PC-3 (cell line): ENCODE data around the gene ZRANB3. TPM values are rescaled to one million over a fixed set of nuclear protein-coding genes. Genes with fewer than 3 reads are reported as not detected.

ENCODE experiments used
- ATAC-seq: fragments of 200-7000 bp; cut with Tn5 transposase; 2 replicates; pipeline ENCODE4 v1.9.1; 2020; ENCODE audit warnings: mild to moderate bottlenecking, moderate library complexity
- BruUV-seq: library from RNA; stranded (reverse); fragments of 400-500 nt; replicated peaks from 2 replicates; lab custom pipeline; 2021; lab: Mats Ljungman, UMichigan
- CTCF ChIA-PET: fragments of 300-600 bp; sonication (Branson Sonifier 250); formaldehyde crosslinking; loops from one replicate; lab custom pipeline; 2022; ENCODE audit warnings: antibody characterized with exemption; lab: Charles Lee
- POLR2A ChIA-PET: fragments of 300-600 bp; sonication (Branson Sonifier 250); formaldehyde crosslinking; loops from one replicate; lab custom pipeline; 2022; ENCODE audit warnings: antibody characterized with exemption; ENCODE audit not compliant: unreplicated experiment; lab: Charles Lee
- DNase-seq: peaks from one replicate; pipeline ENCODE4 v3.0.0-alpha.2; 2015
- H2AFZ ChIP-seq: fragments of 300-600 bp; sonication (generic); 2 replicates; pipeline ENCODE4 v1.6.0; 2016; ENCODE audit warnings: antibody characterized with exemption, low read length
- H3F3A ChIP-seq: fragments of 300-600 bp; sonication (generic); one replicate; pipeline ENCODE4 v1.6.0; 2017; ENCODE audit warnings: antibody characterized with exemption, low read length, control low read depth, mild to moderate bottlenecking; ENCODE audit not compliant: unreplicated experiment
- H3K27ac ChIP-seq: fragments of 300-600 bp; sonication (generic); 2 replicates; pipeline ENCODE4 v1.5.1; 2016; ENCODE audit warnings: mild to moderate bottlenecking, low read length
- H3K27me3 ChIP-seq: fragments of 300-600 bp; sonication (generic); 2 replicates; pipeline ENCODE4 v1.6.1; 2016; ENCODE audit warnings: low read length, mixed read lengths
- H3K36me3 ChIP-seq: fragments of 300-600 bp; sonication (generic); 2 replicates; pipeline ENCODE4 v1.6.1; 2016; ENCODE audit warnings: low read depth, mixed run types, low read length, mixed read lengths
- H3K4me1 ChIP-seq: fragments of 300-600 bp; sonication (generic); 2 replicates; pipeline ENCODE4 v1.5.1; 2016; ENCODE audit warnings: low read length; ENCODE audit not compliant: insufficient read depth
- H3K4me2 ChIP-seq: fragments of 300-600 bp; sonication (generic); 2 replicates; pipeline ENCODE4 v1.6.0; 2016; ENCODE audit warnings: low read length
- H3K4me3 ChIP-seq: fragments of 300-600 bp; sonication (generic); 2 replicates; pipeline ENCODE4 v1.5.1; 2016; ENCODE audit warnings: mild to moderate bottlenecking, low read length, mixed read lengths
- H3K79me2 ChIP-seq: fragments of 300-600 bp; sonication (generic); 2 replicates; pipeline ENCODE4 v1.6.1; 2017; ENCODE audit warnings: low read length, mixed read lengths
- H3K9ac ChIP-seq: fragments of 300-600 bp; sonication (generic); 2 replicates; pipeline ENCODE4 v1.6.0; 2016; ENCODE audit warnings: mild to moderate bottlenecking, low read length
- H3K9me2 ChIP-seq: fragments of 300-600 bp; sonication (generic); replicated peaks from 2 replicates; pipeline ENCODE4 v1.6.1; 2016; ENCODE audit warnings: mixed run types, low read length, mixed read lengths
- H3K9me3 ChIP-seq: fragments of 300-600 bp; sonication (generic); 2 replicates; pipeline ENCODE4 v1.6.1; 2016; ENCODE audit warnings: low read length, mixed read lengths
- H4K20me1 ChIP-seq: fragments of 300-600 bp; sonication (generic); 2 replicates; pipeline ENCODE4 v1.6.1; 2016; ENCODE audit warnings: low read length, mixed read lengths
- CTCF ChIP-seq: fragments of 300-600 bp; sonication (generic); conservative IDR thresholded peaks from 2 replicates; pipeline ENCODE4 v1.5.1; 2017; ENCODE audit warnings: antibody characterized with exemption, low read depth, mild to moderate bottlenecking, low read length
- EZH2 ChIP-seq: fragments of 300-600 bp; sonication (generic); IDR thresholded peaks from one replicate; pipeline ENCODE4 v1.6.1; 2017; ENCODE audit warnings: antibody characterized with exemption, mild to moderate bottlenecking, low read length; ENCODE audit not compliant: unreplicated experiment
- EZH2phosphoT487 ChIP-seq: fragments of 300-600 bp; sonication (generic); IDR thresholded peaks from 2 replicates; pipeline ENCODE4 v1.6.1; 2018; ENCODE audit warnings: mild to moderate bottlenecking, antibody characterized with exemption, low read length, borderline replicate concordance
- intact Hi-C: fragments of 100-400 bp; cut with micrococcal nuclease; formaldehyde crosslinking; loops from 2 replicates; pipeline ENCODE4 v1.9.0; 2023
- total RNA-seq: library from RNA; depleted of rRNA; stranded (reverse); fragments of >200 nt; gene quantifications from 2 replicates; pipeline ENCODE4 v1.2.3, GENCODE V29; 2014

ZRANB3 gene
- total RNA-seq, 1 experiment from 2014 or later, result 8.6 TPM

- no peaks in the 10 kb centered on the region for H3K9me3 ChIP-seq
- no peaks in the 10 kb centered on the region for H3K27me3 ChIP-seq
- no peaks in the 10 kb centered on the region for H3K4me1 ChIP-seq
- intact Hi-C loops, result no loop called here
- no peak overlapping the region for H3K27ac ChIP-seq
- H3K79me2 ChIP-seq, result no peaks in the 10 kb centered on the region
- H3K4me3 ChIP-seq, result no peak overlapping the region
- no peaks in the 10 kb centered on the region for H3K36me3 ChIP-seq
- no peaks in the 10 kb centered on the region for H3K9me2 ChIP-seq
- H4K20me1 ChIP-seq, result no peaks in the 10 kb centered on the region
- H3K4me2 ChIP-seq, result no peak overlapping the region
- no peak overlapping the region for H3K9ac ChIP-seq
- TF ChIP-seq EZH2 (no peak), CTCF (no peak), EZH2phosphoT487 (no peak)
- no peak overlapping the region for H2AFZ ChIP-seq
- H3F3A ChIP-seq, result no peaks in the 10 kb centered on the region
- peak; percentile 23 for DNase-seq
- POLR2A ChIA-PET, result no interaction called here
- no TSS peak for BruUV-seq
- CTCF ChIA-PET, result interaction anchor here (0.6 kb wide), 1 partner anchor 65 kb away, joined by 3 read pairs; no protein-coding TSS in a partner anchor
- peak; percentile 64 for ATAC-seq
Measured at GRCh38 chr2:135311268-135311667, 219.8 kb downstream of the ZRANB3 start.

- no peaks in the 10 kb centered on the region for H3K27me3 ChIP-seq
- H3K4me1 ChIP-seq, result no peaks in the 10 kb centered on the region
- H3K4me2 ChIP-seq, result no peak overlapping the region
- POLR2A ChIA-PET, result no interaction called here
- no peaks in the 10 kb centered on the region for H3K79me2 ChIP-seq
- H3K4me3 ChIP-seq, result no peak overlapping the region
- no peaks in the 10 kb centered on the region for H3K9me3 ChIP-seq
- CTCF ChIA-PET, result no interaction called here
- no peak overlapping the region for H3K9ac ChIP-seq
- no peaks in the 10 kb centered on the region for H3K9me2 ChIP-seq
- H3F3A ChIP-seq, result no peaks in the 10 kb centered on the region
- no peak for DNase-seq
- no TSS peak for BruUV-seq
- no peaks in the 10 kb centered on the region for H4K20me1 ChIP-seq
- no peak overlapping the region for H3K27ac ChIP-seq
- intact Hi-C loops, result no loop called here
- H2AFZ ChIP-seq, result no peak overlapping the region
- peaks cover 2% of the 10 kb centered on the region; the same call in 1 of the 2 replicates for H3K36me3 ChIP-seq
- TF ChIP-seq EZH2 (no peak), EZH2phosphoT487 (no peak), CTCF (no peak)
- no peak for ATAC-seq
Measured at GRCh38 chr2:135304694-135305093, 226.3 kb downstream of the ZRANB3 start.

GRCh38 chr2:135299658-135300244 lies 231.3 kb downstream of the ZRANB3 start:
- ChIA-PET CTCF (no interaction called here), POLR2A (no interaction called here)
- TF ChIP-seq EZH2phosphoT487, result no peak
- TF ChIP-seq EZH2, result no peak
- TF ChIP-seq CTCF, result no peak
- intact Hi-C loops, result no loop called here
- Histone ChIP-seq H3K27ac (no peak overlapping the region), H3K4me3 (no peak overlapping the region), H3K4me2 (no peak overlapping the region), H3K9ac (no peak overlapping the region), H3K27me3 (no peaks in the 10 kb centered on the region), H2AFZ (no peak overlapping the region), H3K9me3 (no peaks in the 10 kb centered on the region), H3K79me2 (no peaks in the 10 kb centered on the region), H3F3A (no peaks in the 10 kb centered on the region), H3K9me2 (no peaks in the 10 kb centered on the region), H3K36me3 (no peaks in the 10 kb centered on the region), H3K4me1 (no peaks in the 10 kb centered on the region), H4K20me1 (no peaks in the 10 kb centered on the region)
- DNase-seq (peak; percentile 33), ATAC-seq (peak; percentile 73)
- no TSS peak for BruUV-seq
